Chondrocyte (in vitro differentiated cells): ENCODE data around the gene CRAMP1. TPM values are rescaled to one million over a fixed set of nuclear protein-coding genes. Genes with fewer than 3 reads are reported as not detected.

Experiments used
- DNase-seq: peaks from one replicate; pipeline ENCODE4 v3.0.0; 2021; ENCODE audit warnings: mixed read lengths, low spot score
- H3K27ac Mint-ChIP-seq: one replicate; pipeline ENCODE4 v1.8.0; 2021; ENCODE audit warnings: mild to moderate bottlenecking, moderate library complexity, mixed read lengths; ENCODE audit not compliant: unreplicated experiment
- H3K27me3 Mint-ChIP-seq: 2 replicates; pipeline ENCODE4 v1.8.0; 2021; ENCODE audit warnings: low read depth, mixed read lengths
- H3K36me3 Mint-ChIP-seq: 2 replicates; pipeline ENCODE4 v1.8.0; 2021; ENCODE audit warnings: low read depth, mixed read lengths
- H3K4me1 Mint-ChIP-seq: 2 replicates; pipeline ENCODE4 v1.8.0; 2021; ENCODE audit warnings: low read depth, mild to moderate bottlenecking, mixed read lengths
- H3K4me3 Mint-ChIP-seq: one replicate; pipeline ENCODE4 v1.8.0; 2021; ENCODE audit warnings: mild to moderate bottlenecking, moderate library complexity, mixed read lengths; ENCODE audit not compliant: unreplicated experiment
- H3K9me3 Mint-ChIP-seq: 2 replicates; pipeline ENCODE4 v1.8.0; 2021; ENCODE audit warnings: low read depth, mixed read lengths
- CTCF ChIP-seq: fragments of 200-600 bp; sonication (generic); IDR thresholded peaks from 2 replicates; pipeline ENCODE4 v1.5.0; 2021; ENCODE audit warnings: antibody characterized with exemption, mild to moderate bottlenecking, moderate library complexity
- total RNA-seq: library from RNA; stranded (reverse); gene quantifications from 3 replicates; pipeline ENCODE4 v1.2.1, GENCODE V29; 2021

Gene CRAMP1
- total RNA-seq, 1 donor from 2014 or later, result 20.5 TPM

DNA sequence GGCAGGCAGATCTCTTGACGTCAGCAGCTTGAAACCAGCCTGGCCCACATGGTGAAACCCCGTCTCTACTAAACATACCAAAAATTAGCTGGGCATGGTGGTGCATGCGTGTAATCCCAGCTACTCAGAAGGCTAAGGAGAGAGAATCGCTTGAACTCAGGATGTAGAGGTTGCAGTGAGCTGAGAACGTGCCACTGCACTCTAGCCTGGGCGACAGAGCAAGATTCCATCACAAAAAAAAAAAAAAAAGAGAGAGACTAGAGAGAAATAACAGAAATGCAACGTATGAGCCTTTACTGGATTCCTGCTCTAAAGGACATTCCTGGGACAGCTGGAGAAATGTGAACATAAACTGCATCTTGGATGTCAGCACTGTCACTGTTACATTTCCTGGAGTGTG, 11.1 kb upstream of the CRAMP1 start:
- Mint-ChIP-seq H3K36me3 (peaks cover 9% of the 10 kb centered on the region), H3K9me3 (no peaks in the 10 kb centered on the region), H3K27ac (no peak overlapping the region)

GRCh38 chr16:1601489-1601888, 10.7 kb upstream of the CRAMP1 start:
- Mint-ChIP-seq H3K36me3 (peaks cover 7% of the 10 kb centered on the region), H3K9me3 (no peaks in the 10 kb centered on the region), H3K4me3 (no peak overlapping the region), H3K4me1 (no peaks in the 10 kb centered on the region), H3K27me3 (no peaks in the 10 kb centered on the region), H3K27ac (no peak overlapping the region)
- no peak for DNase-seq
- no peak for TF ChIP-seq CTCF

More for the DNA sequence above, 11.1 kb upstream of the CRAMP1 start:
- no peak for TF ChIP-seq CTCF
- Mint-ChIP-seq H3K27me3 (no peaks in the 10 kb centered on the region), H3K4me3 (no peak overlapping the region), H3K4me1 (no peaks in the 10 kb centered on the region)
- no peak for DNase-seq

DNA sequence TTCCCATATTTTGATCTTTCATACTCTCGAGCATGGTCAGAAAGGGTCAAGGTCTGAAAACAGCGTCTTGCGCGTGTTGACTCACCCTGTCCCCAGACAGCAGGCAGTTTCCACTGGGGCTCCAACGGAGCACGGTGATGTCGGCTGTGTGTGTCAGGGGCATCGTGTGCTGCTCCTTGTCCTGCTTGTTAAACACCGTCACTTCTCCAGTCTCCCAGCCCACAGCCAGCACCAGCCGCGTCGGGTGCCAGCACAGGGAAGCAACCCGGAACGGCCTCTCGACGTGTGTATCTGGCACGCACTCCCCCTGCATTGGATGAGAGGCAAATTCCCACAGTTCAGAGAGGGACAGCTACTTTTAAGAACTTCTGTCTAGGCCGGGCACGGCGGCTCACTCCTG, 9.9 kb upstream of the CRAMP1 start:
- Mint-ChIP-seq H3K27ac (no peak overlapping the region), H3K9me3 (no peaks in the 10 kb centered on the region), H3K4me3 (no peak overlapping the region), H3K27me3 (no peaks in the 10 kb centered on the region), H3K36me3 (peaks cover 11% of the 10 kb centered on the region), H3K4me1 (no peaks in the 10 kb centered on the region)
- TF ChIP-seq CTCF, result no peak
- no peak for DNase-seq

DNA sequence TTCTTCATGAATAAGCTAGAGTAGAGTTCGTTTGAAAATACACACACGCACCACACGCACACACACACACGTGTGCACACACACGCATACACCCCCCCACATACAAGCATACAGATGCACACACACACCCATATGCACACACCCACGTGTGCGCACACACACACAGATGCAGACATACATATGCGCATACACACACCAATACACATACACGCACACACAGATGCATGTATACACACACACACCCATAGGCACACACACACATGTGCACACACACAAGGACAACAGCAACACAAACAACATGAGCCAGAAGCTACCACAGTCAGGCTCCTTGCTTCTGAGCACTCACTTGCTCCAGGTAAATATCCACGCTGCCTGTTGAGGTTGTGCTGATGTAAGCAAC, 5.4 kb upstream of the CRAMP1 start:
- H3K36me3 Mint-ChIP-seq, result peaks cover 3% of the 10 kb centered on the region
- H3K9me3 Mint-ChIP-seq, result no peaks in the 10 kb centered on the region
- no peaks in the 10 kb centered on the region for H3K27me3 Mint-ChIP-seq
- peaks cover 20% of the 10 kb centered on the region for H3K4me1 Mint-ChIP-seq
- no peak for DNase-seq
- H3K4me3 Mint-ChIP-seq, result no peak overlapping the region
- no peak overlapping the region for H3K27ac Mint-ChIP-seq
- no peak for TF ChIP-seq CTCF

DNA sequence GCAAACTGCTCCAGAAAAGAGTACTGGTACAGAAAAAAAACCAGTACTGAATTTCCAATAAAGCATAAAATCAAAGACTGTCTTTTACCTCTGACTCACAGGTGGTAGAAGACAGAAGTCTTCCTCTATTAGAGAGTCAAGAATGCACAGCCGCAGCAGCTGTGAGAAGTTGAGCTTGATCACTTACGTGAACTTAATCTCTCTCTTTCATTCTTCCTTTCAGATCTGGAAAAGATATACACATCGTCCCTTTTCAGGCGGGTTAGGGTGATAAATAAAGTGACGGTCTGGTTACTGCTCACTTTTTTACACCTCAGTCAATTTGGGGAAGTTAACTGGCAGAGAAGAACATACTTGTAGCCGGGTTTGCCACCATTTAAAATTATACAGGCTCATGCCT, 4.2 kb upstream of the CRAMP1 start:
- Mint-ChIP-seq H3K27ac (no peak overlapping the region), H3K9me3 (no peaks in the 10 kb centered on the region), H3K4me1 (peaks cover 24% of the 10 kb centered on the region), H3K36me3 (peaks cover 3% of the 10 kb centered on the region), H3K27me3 (no peaks in the 10 kb centered on the region), H3K4me3 (no peak overlapping the region)
- TF ChIP-seq CTCF, result no peak
- no peak for DNase-seq
